Hepatocyte (in vitro differentiated cells): ENCODE results near the gene PCID2. TPM values are rescaled to one million over a fixed set of nuclear protein-coding genes. Genes with fewer than 3 reads are reported as not detected.

Experiments
- DNase-seq: peaks from one replicate; pipeline ENCODE4 v3.0.0-alpha.2; 2016; ENCODE audit warnings: low spot score
- H2AFZ ChIP-seq: fragments of 200-600 bp; sonication (generic); 2 replicates; pipeline ENCODE4 v1.6.0; 2016; ENCODE audit warnings: antibody characterized with exemption, mild to moderate bottlenecking
- H3K27ac ChIP-seq: fragments of 200-600 bp; sonication (generic); 2 replicates; pipeline ENCODE4 v1.5.1; 2016; ENCODE audit warnings: mild to moderate bottlenecking
- H3K27me3 ChIP-seq: fragments of 200-600 bp; sonication (generic); 2 replicates; pipeline ENCODE4 v1.6.1; 2016
- H3K36me3 ChIP-seq: fragments of 200-600 bp; sonication (generic); replicated peaks from 2 replicates; pipeline ENCODE4 v1.5.1; 2016; ENCODE audit warnings: low read depth; ENCODE audit not compliant: insufficient read depth
- H3K4me1 ChIP-seq: fragments of 200-600 bp; sonication (generic); 2 replicates; pipeline ENCODE4 v1.5.1; 2016; ENCODE audit warnings: mild to moderate bottlenecking, moderate library complexity; ENCODE audit not compliant: insufficient read depth
- H3K4me2 ChIP-seq: fragments of 200-600 bp; sonication (generic); 2 replicates; pipeline ENCODE4 v1.6.0; 2016
- H3K4me3 ChIP-seq: fragments of 200-600 bp; sonication (generic); 2 replicates; pipeline ENCODE4 v1.5.1; 2016; ENCODE audit warnings: mild to moderate bottlenecking
- H3K79me2 ChIP-seq: fragments of 200-600 bp; sonication (generic); 2 replicates; pipeline ENCODE4 v1.6.0; 2017; ENCODE audit warnings: mild to moderate bottlenecking
- H3K9me2 ChIP-seq: fragments of 200-600 bp; sonication (generic); replicated peaks from 2 replicates; pipeline ENCODE4 v1.6.0; 2017; ENCODE audit warnings: mild to moderate bottlenecking; ENCODE audit not compliant: insufficient read depth
- H3K9me3 ChIP-seq: fragments of 200-600 bp; sonication (generic); 2 replicates; pipeline ENCODE4 v1.5.1; 2016; ENCODE audit warnings: low read depth, mild to moderate bottlenecking
- H4K20me1 ChIP-seq: fragments of 200-600 bp; sonication (generic); 2 replicates; pipeline ENCODE4 v1.6.0; 2016; ENCODE audit warnings: mild to moderate bottlenecking; ENCODE audit not compliant: insufficient read depth, poor library complexity, severe bottlenecking
- EZH2 ChIP-seq: fragments of 200-600 bp; sonication (generic); IDR thresholded peaks from 2 replicates; pipeline ENCODE4 v1.6.1; 2016; ENCODE audit warnings: antibody characterized with exemption, mild to moderate bottlenecking, borderline replicate concordance
- EZH2phosphoT487 ChIP-seq: fragments of 200-600 bp; sonication (generic); IDR thresholded peaks from one replicate; pipeline ENCODE4 v1.6.1; 2018; ENCODE audit warnings: antibody characterized with exemption, mild to moderate bottlenecking, low read depth, moderate library complexity; ENCODE audit not compliant: unreplicated experiment, severe bottlenecking
- WGBS: methylation state at CpG from one replicate; pipeline ENCODE4 v1.1.6; 2016; ENCODE audit warnings: low lambda C conversion rate; ENCODE audit errors: missing lambda C conversion rate; 5-methylcytosine and 5-hydroxymethylcytosine counted together
- polyA plus RNA-seq: library from polyadenylated mRNA; unstranded; fragments of >200 nt; fragmentation: Nextera tagmentation; extraction: Ambion mirVana; gene quantifications from 2 replicates; pipeline ENCODE4 v1.2.1, GENCODE V29; 2016
- total RNA-seq: library from RNA; depleted of rRNA; stranded (reverse); fragments of >200 nt; gene quantifications from 2 replicates; pipeline ENCODE4 v1.2.3, GENCODE V29; 2014
- TF ChIP-seq, protein P1 (sequence below): fragments of 200-600 bp; sonication (generic); IDR thresholded peaks from 2 replicates; pipeline ENCODE4 v1.5.1; 2016; ENCODE audit warnings: antibody characterized with exemption, mild to moderate bottlenecking; ENCODE audit not compliant: poor library complexity

The PCID2 gene
- total and polyA plus RNA-seq, 2 experiments from 2014 or later: 47.5 to 55.4 TPM

DNA sequence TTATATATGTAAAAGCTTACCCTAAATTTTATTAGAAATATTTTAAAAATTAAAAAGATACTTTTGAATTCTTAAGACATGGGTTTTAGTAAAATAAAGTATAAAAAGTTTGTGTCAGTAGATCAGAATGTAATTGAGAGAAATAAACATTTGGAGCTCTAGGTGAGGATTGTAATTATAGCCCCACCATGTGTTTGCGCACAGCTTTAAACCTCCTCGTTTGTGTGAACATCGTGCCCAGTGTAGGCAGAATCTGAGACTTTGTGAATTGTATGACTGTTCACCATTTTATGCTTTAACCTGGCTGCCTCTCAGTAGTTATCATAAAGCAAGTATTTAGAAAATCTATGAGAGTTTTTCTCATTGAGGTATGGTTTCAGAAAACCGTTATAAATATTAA is 30.1 kb upstream of the PCID2 start:
- Histone ChIP-seq H3K4me3 (no peak overlapping the region), H4K20me1 (no peaks in the 10 kb centered on the region), H3K79me2 (no peaks in the 10 kb centered on the region), H3K27ac (no peak overlapping the region), H3K4me1 (no peaks in the 10 kb centered on the region), H2AFZ (no peak overlapping the region), H3K36me3 (no peaks in the 10 kb centered on the region), H3K27me3 (no peaks in the 10 kb centered on the region), H3K9me2 (no peaks in the 10 kb centered on the region), H3K9me3 (no peaks in the 10 kb centered on the region), H3K4me2 (no peak overlapping the region)
- DNase-seq: no peak
- 88% methylated on average over 4 of the region's 4 CpGs for WGBS
- TF ChIP-seq EZH2phosphoT487 (no peak), EZH2 (no peak)
- TF ChIP-seq, protein P1, sequence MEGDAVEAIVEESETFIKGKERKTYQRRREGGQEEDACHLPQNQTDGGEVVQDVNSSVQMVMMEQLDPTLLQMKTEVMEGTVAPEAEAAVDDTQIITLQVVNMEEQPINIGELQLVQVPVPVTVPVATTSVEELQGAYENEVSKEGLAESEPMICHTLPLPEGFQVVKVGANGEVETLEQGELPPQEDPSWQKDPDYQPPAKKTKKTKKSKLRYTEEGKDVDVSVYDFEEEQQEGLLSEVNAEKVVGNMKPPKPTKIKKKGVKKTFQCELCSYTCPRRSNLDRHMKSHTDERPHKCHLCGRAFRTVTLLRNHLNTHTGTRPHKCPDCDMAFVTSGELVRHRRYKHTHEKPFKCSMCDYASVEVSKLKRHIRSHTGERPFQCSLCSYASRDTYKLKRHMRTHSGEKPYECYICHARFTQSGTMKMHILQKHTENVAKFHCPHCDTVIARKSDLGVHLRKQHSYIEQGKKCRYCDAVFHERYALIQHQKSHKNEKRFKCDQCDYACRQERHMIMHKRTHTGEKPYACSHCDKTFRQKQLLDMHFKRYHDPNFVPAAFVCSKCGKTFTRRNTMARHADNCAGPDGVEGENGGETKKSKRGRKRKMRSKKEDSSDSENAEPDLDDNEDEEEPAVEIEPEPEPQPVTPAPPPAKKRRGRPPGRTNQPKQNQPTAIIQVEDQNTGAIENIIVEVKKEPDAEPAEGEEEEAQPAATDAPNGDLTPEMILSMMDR: no peak

DNA sequence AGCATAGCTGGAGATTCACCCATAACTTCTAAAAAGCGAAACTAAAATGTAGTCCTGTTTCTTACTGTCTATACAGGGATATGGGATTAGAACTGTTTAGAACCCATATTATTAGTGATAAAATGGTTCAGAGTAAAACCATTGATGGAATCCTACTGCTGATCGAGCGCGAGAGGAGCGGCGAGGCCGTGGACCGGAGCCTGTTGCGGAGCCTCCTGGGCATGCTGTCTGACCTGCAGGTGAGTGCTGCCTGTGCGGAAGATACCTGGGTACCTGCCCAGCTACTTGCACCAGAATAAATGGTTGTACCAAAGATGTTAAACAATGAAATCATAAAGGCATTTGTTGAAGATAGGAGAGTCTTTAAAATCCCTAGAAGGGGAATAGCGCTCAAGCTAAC is 24.6 kb upstream of the PCID2 start:
- Histone ChIP-seq H3K9me2 (no peaks in the 10 kb centered on the region), H3K4me3 (no peak overlapping the region), H3K36me3 (no peaks in the 10 kb centered on the region), H3K4me1 (no peaks in the 10 kb centered on the region), H3K9me3 (no peaks in the 10 kb centered on the region), H3K27ac (no peak overlapping the region), H3K27me3 (no peaks in the 10 kb centered on the region), H3K79me2 (peaks cover 3% of the 10 kb centered on the region), H2AFZ (no peak overlapping the region), H3K4me2 (no peak overlapping the region), H4K20me1 (no peaks in the 10 kb centered on the region)
- TF ChIP-seq EZH2phosphoT487: no peak
- TF ChIP-seq EZH2: no peak
- TF ChIP-seq, protein P1: no peak
- over 99% methylated on average over 11 of the region's 11 CpGs for WGBS
- DNase-seq: no peak

DNA sequence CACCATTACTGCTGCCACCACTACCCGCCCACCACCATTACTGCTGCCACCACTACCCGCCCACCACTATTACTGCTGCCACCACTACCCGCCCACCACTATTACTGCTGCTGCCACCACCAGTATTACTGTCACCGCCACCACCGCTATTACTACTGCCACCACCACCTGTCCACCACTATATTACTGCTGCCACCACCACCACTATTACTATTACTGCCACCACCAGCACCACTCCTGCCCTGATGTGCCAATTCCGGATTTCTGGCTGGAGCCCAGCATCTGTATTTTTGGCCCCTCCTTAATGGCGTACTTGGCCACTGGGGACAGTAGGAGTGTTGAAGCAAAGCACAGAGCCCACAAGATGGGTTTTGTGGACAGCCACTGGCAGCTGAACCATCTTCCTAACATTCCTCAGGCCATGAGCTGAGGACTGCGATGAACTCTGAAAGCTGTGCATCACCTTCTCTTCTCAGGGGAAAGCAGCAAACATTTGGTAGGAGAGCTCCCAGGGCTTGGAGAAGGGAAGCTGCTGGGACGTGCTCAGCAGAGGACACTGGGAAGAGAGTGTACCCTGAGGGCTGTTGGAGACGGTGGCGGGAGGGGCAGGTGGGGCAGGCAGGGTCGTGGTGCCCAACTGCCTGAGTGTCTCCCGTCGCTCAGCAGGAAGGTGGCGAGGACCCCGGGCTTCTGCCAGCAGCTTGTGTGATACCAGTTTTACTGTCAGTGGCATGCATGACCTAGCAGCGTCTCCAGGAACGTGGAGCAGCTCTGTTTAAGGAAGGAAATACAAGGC is 23.9 kb upstream of the PCID2 start:
- 90% methylated on average over 17 of the region's 18 CpGs for WGBS
- Histone ChIP-seq H3K27me3 (no peaks in the 10 kb centered on the region), H3K9me2 (no peaks in the 10 kb centered on the region), H3K9me3 (no peaks in the 10 kb centered on the region), H3K4me3 (no peak overlapping the region), H4K20me1 (no peaks in the 10 kb centered on the region), H3K79me2 (peaks cover 3% of the 10 kb centered on the region), H3K27ac (no peak overlapping the region), H3K36me3 (no peaks in the 10 kb centered on the region), H3K4me2 (no peak overlapping the region), H2AFZ (no peak overlapping the region), H3K4me1 (no peaks in the 10 kb centered on the region)
- TF ChIP-seq EZH2 (no peak), EZH2phosphoT487 (no peak)
- TF ChIP-seq, protein P1: no peak
- no peak for DNase-seq
